HG02852 (cell line): ENCODE measurements around the gene ADAM8.
"Not testable (repeated sequence)": the region's sequence is repeated elsewhere in the genome, so short reads cannot be mapped to it uniquely, and the experiment has no call there.

Experiments
- ATAC-seq: cut with Tn5 transposase; IDR thresholded peaks from one replicate; pipeline ENCODE4 v1.9.1; 2021; ENCODE audit warnings: mild to moderate bottlenecking, moderate library complexity; ENCODE audit not compliant: unreplicated experiment

Gene ADAM8

GRCh38 chr10:133235265-133235855 is 41.3 kb downstream of the ADAM8 start:
- ATAC-seq: no peak

- ATAC-seq: not testable (repeated sequence)
These were observed 41.9 kb downstream of the ADAM8 start for GRCh38 chr10:133234796-133235195.

- no peak for ATAC-seq
These were observed 44.6 kb downstream of the ADAM8 start for GRCh38 chr10:133231946-133232574.

- ATAC-seq: no peak
These were observed 45.3 kb downstream of the ADAM8 start for GRCh38 chr10:133231244-133231945.

- no peak for ATAC-seq
These were observed 46.1 kb downstream of the ADAM8 start for GRCh38 chr10:133230387-133231195.

GRCh38 chr10:133230044-133230361 is 46.7 kb downstream of the ADAM8 start, which contains the start of gene UTF1:
Gene UTF1 (plus strand): TSS chr10:133230217. CDS start chr10:133230289, 72 bp downstream.
- no peak for ATAC-seq

- no peak for ATAC-seq
These were observed 47.2 kb downstream of the ADAM8 start for GRCh38 chr10:133229265-133230043.

- no peak for ATAC-seq
These were observed 49.4 kb downstream of the ADAM8 start for GRCh38 chr10:133227256-133227655.

GRCh38 chr10:133226251-133226808 is 50.3 kb downstream of the ADAM8 start:
- no peak for ATAC-seq

- no peak for ATAC-seq
These were observed 50.9 kb downstream of the ADAM8 start for GRCh38 chr10:133225707-133226191.

GRCh38 chr10:133224756-133225372 is 51.8 kb downstream of the ADAM8 start:
- no peak for ATAC-seq

GRCh38 chr10:133224076-133224475 is 52.6 kb downstream of the ADAM8 start:
- ATAC-seq: no peak

GRCh38 chr10:133221756-133222155 is 54.9 kb downstream of the ADAM8 start:
- not testable (repeated sequence) for ATAC-seq

- ATAC-seq: no peak
These were observed 55.3 kb downstream of the ADAM8 start for GRCh38 chr10:133221331-133221730.

GRCh38 chr10:133219782-133220181 is 56.9 kb downstream of the ADAM8 start:
- no peak for ATAC-seq

- ATAC-seq: no peak
These were observed 57.8 kb downstream of the ADAM8 start for GRCh38 chr10:133218891-133219290.

- ATAC-seq: no peak
These were observed 58.7 kb downstream of the ADAM8 start for GRCh38 chr10:133217800-133218589.

GRCh38 chr10:133216776-133217175 is 59.9 kb downstream of the ADAM8 start:
- no peak for ATAC-seq

- no peak for ATAC-seq
These were observed 61.1 kb downstream of the ADAM8 start for GRCh38 chr10:133215586-133215985.
